NCI-H187 (cell line): ENCODE measurements around the gene SDR42E2.
"Not testable (repeated sequence)": the region's sequence is repeated elsewhere in the genome, so short reads cannot be mapped to it uniquely, and the experiment has no call there.

Experiments used
- DNase-seq, 2 experiments: peaks; one replicate each; lab custom pipeline; 2025; lab: John Stamatoyannopoulos, UW

The SDR42E2 gene

GRCh38 chr16:22213801-22214200, 51.5 kb downstream of the SDR42E2 start:
- DNase-seq = no peak

- no peak for DNase-seq
Observed at GRCh38 chr16:22214402-22214801, 52.1 kb downstream of the SDR42E2 start.

- no peak for DNase-seq
Observed at GRCh38 chr16:22214889-22215288, 52.6 kb downstream of the SDR42E2 start.

DNA sequence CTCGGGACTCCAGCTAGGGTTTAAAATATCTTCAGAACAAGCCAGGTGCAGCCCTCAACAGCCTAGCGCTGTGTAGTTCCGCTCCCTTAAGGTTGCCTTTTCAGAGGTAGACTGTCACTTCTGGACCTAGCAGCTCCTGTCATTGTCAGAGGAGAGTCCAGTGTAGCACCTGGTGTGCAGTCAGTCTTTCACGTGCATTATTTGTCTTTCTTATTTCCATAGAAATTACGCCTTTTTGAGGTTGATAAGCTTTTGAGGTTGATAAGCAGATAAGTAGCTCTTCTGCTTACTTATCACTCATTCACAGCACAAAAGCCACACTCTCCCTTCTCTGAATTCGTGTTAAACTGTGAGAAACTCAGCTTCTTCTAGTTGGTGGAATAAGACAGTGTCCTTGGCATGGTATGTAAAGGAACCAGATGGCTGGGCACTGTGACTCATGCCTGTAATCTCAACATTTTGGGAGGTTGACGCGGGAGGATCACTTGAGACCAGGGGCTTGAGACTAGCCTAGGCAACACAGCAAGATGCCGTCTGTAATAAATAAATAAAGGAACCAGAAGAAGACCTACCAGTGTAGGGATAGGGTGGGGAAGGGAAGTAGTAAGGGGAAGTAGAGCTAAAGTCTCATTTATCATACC, 54.0 kb downstream of the SDR42E2 start:
- DNase-seq = no peak

- not testable (repeated sequence) for DNase-seq
Observed at GRCh38 chr16:22216832-22217225, 54.5 kb downstream of the SDR42E2 start.

GRCh38 chr16:22217890-22218730, 55.8 kb downstream of the SDR42E2 start:
- no peak for DNase-seq

GRCh38 chr16:22219389-22220068, 57.2 kb downstream of the SDR42E2 start:
- no peak for DNase-seq

- no peak for DNase-seq
Observed at GRCh38 chr16:22220069-22220440, 57.7 kb downstream of the SDR42E2 start.

DNA sequence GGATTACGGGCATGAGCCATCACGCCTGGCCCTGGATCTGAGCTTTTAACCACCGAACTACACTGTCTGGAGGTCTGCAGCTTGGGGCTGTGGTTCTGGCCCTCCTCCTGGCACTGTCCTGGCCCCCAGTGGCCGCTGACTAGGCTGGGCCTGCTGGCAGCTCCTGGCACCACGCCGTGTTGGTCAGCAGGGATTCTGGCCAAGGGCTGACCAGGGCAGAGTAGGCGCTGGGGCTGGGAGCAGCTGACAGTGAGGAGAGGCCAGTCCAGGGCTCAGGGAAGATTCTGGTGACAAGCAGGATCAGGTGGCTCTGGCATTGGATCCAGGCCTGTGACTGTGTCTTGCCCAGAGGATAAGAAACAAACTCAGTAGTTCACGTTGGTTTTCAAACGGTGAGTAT, 58.4 kb downstream of the SDR42E2 start:
- DNase-seq = no peak

DNA sequence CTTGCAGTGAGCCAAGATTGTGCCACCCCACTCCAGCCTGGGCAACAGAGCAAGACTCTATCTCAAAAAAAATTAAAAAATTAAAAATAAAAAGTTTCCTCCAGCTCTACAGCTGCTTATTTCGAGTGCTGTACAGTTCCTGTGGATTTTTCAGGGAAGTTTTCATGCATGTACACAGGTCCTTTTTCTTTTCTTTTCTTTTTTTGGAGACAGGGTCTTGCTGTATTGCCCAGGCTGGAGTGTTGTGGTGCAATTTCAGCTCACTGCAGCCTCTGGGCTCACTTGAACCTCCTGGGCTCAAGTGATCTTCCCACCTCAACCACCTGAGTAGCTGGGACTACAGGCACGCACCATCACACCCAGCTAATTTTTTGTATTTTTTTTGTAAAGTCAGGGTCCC, 59.7 kb downstream of the SDR42E2 start:
- no peak for DNase-seq

- DNase-seq = no peak
Observed at GRCh38 chr16:22222998-22223397, 60.7 kb downstream of the SDR42E2 start.

GRCh38 chr16:22225060-22225459, 62.8 kb downstream of the SDR42E2 start:
- DNase-seq = no peak

GRCh38 chr16:22229889-22230288, 67.6 kb downstream of the SDR42E2 start:
- no peak for DNase-seq

- no peak for DNase-seq
Observed at GRCh38 chr16:22232277-22233036, 70.2 kb downstream of the SDR42E2 start.

DNA sequence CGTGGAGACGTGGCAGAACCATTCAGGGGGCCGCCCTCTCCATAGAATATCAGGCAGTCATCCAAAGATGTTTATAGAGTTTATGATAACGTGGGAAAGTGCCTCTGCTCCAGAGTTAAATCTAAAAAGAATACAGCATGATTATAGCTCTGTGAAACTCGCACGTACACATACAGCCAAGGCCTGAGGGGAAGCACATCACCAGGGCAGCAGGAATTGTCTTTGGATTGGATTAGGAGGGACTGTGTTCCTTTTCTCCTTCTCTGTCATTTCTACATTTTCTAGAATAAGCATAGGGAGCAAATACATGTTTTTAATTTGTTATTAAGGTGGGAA, 70.7 kb downstream of the SDR42E2 start:
- DNase-seq = no peak

- DNase-seq = no peak
Observed at GRCh38 chr16:22235839-22236745, 73.8 kb downstream of the SDR42E2 start.

GRCh38 chr16:22239131-22239805, 77.0 kb downstream of the SDR42E2 start:
- no peak for DNase-seq

GRCh38 chr16:22240023-22240710, 77.9 kb downstream of the SDR42E2 start:
- no peak for DNase-seq
